ENCODE measurements around the gene ABHD15. TPM values are rescaled to one million over a fixed set of nuclear protein-coding genes. Genes with fewer than 3 reads are reported as not detected.

The ABHD15 gene
- total RNA-seq, 1 experiment from 2014 or later: 11.1 TPM

- no peak for DNase-seq (ENCODE audit: low spot score)
- in situ Hi-C loops (cut with HindIII; ENCODE audit: low sequenced_read_pairs): no loop called here
These were observed 28.5 kb upstream of the ABHD15 start for GRCh38 chr17:29595107-29595942.

- in situ Hi-C loops (cut with HindIII; ENCODE audit: low sequenced_read_pairs): no loop called here
- DNase-seq (ENCODE audit: low spot score): no peak
These were observed 27.8 kb upstream of the ABHD15 start for GRCh38 chr17:29594519-29595090.

GRCh38 chr17:29593591-29594518 lies 27.0 kb upstream of the ABHD15 start:
- no peak for DNase-seq (ENCODE audit: low spot score)
- in situ Hi-C loops (cut with HindIII; ENCODE audit: low sequenced_read_pairs): no loop called here

- peak; percentile 76 for DNase-seq (ENCODE audit: low spot score)
- in situ Hi-C loops (cut with HindIII; ENCODE audit: low sequenced_read_pairs): no loop called here
These were observed 26.2 kb upstream of the ABHD15 start, which contains the start of gene ANKRD13B for GRCh38 chr17:29592850-29593551. ANKRD13B (plus strand) TSS chr17:29593132; CDS start chr17:29593622, 490 bp downstream.

GRCh38 chr17:29591737-29592608 lies 25.1 kb upstream of the ABHD15 start:
- peak; percentile 80 for DNase-seq (ENCODE audit: low spot score)
- in situ Hi-C loops (cut with HindIII; ENCODE audit: low sequenced_read_pairs): no loop called here

GRCh38 chr17:29591146-29591736 lies 24.4 kb upstream of the ABHD15 start:
- DNase-seq (ENCODE audit: low spot score): peak; percentile 57
- in situ Hi-C loops (cut with HindIII; ENCODE audit: low sequenced_read_pairs): no loop called here

- in situ Hi-C loops (cut with HindIII; ENCODE audit: low sequenced_read_pairs): no loop called here
These were observed 23.7 kb upstream of the ABHD15 start for GRCh38 chr17:29590411-29591145.

GRCh38 chr17:29589524-29590410 lies 22.9 kb upstream of the ABHD15 start, which contains the start of gene GIT1:
GIT1 (minus strand) TSS chr17:29589648; CDS start chr17:29589378, 270 bp downstream.
- DNase-seq (ENCODE audit: low spot score): peak; percentile 88
- in situ Hi-C loops (cut with HindIII; ENCODE audit: low sequenced_read_pairs): no loop called here

More at GRCh38 chr17:29590411-29591145, 23.7 kb upstream of the ABHD15 start:
- DNase-seq (ENCODE audit: low spot score): peak; percentile 47

- DNase-seq (ENCODE audit: low spot score): peak; percentile 36
- in situ Hi-C loops (cut with HindIII; ENCODE audit: low sequenced_read_pairs): no loop called here
These were observed 21.9 kb upstream of the ABHD15 start for GRCh38 chr17:29588562-29589411.

- in situ Hi-C loops (cut with HindIII; ENCODE audit: low sequenced_read_pairs): no loop called here
- no peak for DNase-seq (ENCODE audit: low spot score)
These were observed 21.3 kb upstream of the ABHD15 start for GRCh38 chr17:29588017-29588561.

- DNase-seq (ENCODE audit: low spot score): no peak
- in situ Hi-C loops (cut with HindIII; ENCODE audit: low sequenced_read_pairs): no loop called here
These were observed 20.8 kb upstream of the ABHD15 start for GRCh38 chr17:29587591-29587990.

- no peak for DNase-seq (ENCODE audit: low spot score)
- in situ Hi-C loops (cut with HindIII; ENCODE audit: low sequenced_read_pairs): no loop called here
These were observed 20.0 kb upstream of the ABHD15 start for GRCh38 chr17:29586676-29587469.

- DNase-seq (ENCODE audit: low spot score): no peak
- in situ Hi-C loops (cut with HindIII; ENCODE audit: low sequenced_read_pairs): no loop called here
These were observed 18.4 kb upstream of the ABHD15 start for GRCh38 chr17:29585080-29585751.
